ENCODE results near the gene DPP6. TPM values are rescaled to one million over a fixed set of nuclear protein-coding genes. Genes with fewer than 3 reads are reported as not detected.

Gene DPP6
- total and polyA plus RNA-seq, 9 of the 15 experiments (the other 6 are each of a cell fraction or from before 2014, with no cell fraction given) = not detected

DNA sequence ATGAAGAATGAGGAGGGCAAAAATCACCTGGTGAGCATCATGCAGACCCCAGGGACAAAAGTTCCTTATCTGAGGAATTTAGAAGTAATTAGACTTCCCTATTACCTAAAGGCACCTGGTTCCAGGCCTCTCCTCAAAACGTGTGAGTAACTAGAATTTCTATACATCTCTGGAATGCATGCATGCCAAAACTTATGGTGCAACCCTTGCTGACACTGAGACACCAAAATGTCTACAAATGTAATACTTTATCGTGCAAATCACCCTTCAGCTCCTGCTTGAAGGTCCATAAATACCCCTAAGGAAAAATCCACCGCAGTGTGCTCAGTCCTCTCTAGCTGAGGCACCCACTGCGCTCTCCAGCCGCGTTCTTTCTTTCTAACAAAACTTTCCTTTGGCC, 866.5 kb downstream of the DPP6 start:
- Histone ChIP-seq H3K9me1 (ENCODE audit: control insufficient read depth, insufficient read depth, low read length) (no peaks in the 10 kb centered on the region), H3K4me2 (ENCODE audit: insufficient read depth, low read length) (no peak overlapping the region), H3K27me3 (ENCODE audit: control insufficient read depth in 2 of 2, insufficient read depth in 2 of 2, low read length in 2 of 2) (peaks cover 30 to 63% of the 10 kb centered on the region in 2 experiments), H4K20me1 (replicated peaks; ENCODE audit: control insufficient read depth, insufficient read depth, low read length) (no peaks in the 10 kb centered on the region), H3K4me3 (no peak overlapping the region), H2AFZ (ENCODE audit: low read depth, low read length) (no peak overlapping the region), H3K4me1 (replicated peaks in 1 of 2; ENCODE audit: control insufficient read depth in 2 of 2, insufficient read depth in 2 of 2, low read length in 2 of 2) (peaks cover 0 to 14% of the 10 kb centered on the region in 2 experiments; a peak in 2 of 5 replicates), H3K27ac (ENCODE audit: extremely low read depth, low read depth, low read length) (no peak overlapping the region), H3K36me3 (ENCODE audit: control insufficient read depth, insufficient read depth, low read length) (no peaks in the 10 kb centered on the region), H3K9ac (ENCODE audit: insufficient read depth in 1 of 2, low read depth in 2 of 2, low read length in 2 of 2) (no peak overlapping the region), H3K9me3 (replicated peaks; ENCODE audit: control insufficient read depth, insufficient read depth, low read depth, low read length) (no peaks in the 10 kb centered on the region), H3K79me2 (ENCODE audit: control insufficient read depth, insufficient read depth, low read length) (no peaks in the 10 kb centered on the region)
- FAIRE-seq (no peak), ATAC-seq (no peak), DNase-seq (ENCODE audit: extremely low read depth in 1 of 4, low spot score in 3 of 4) (no peak)
- TF ChIP-seq DDX20 (tag; IDR thresholded peaks at IDR 0.05; ENCODE audit: low read depth) = no peak
- TF ChIP-seq, protein P1, sequence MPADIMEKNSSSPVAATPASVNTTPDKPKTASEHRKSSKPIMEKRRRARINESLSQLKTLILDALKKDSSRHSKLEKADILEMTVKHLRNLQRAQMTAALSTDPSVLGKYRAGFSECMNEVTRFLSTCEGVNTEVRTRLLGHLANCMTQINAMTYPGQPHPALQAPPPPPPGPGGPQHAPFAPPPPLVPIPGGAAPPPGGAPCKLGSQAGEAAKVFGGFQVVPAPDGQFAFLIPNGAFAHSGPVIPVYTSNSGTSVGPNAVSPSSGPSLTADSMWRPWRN (IDR thresholded peaks at IDR 0.05; ENCODE audit: low read depth) = no peak
- TF ChIP-seq FOXK2 (conservative IDR thresholded peaks at IDR 0.05 in 1 of 2, IDR thresholded peaks at IDR 0.05 in 1 of 2; ENCODE audit: low read depth in 2 of 2) = no peak
- TF ChIP-seq NCOA2 (IDR thresholded peaks at IDR 0.05; ENCODE audit: partially characterized antibody in 2 of 2) = no peak
- TF ChIP-seq ZNF311 (CRISPR knock-in tag; IDR thresholded peaks at IDR 0.05) = no peak
- no peak for TF ChIP-seq ZNF184 (CRISPR knock-in tag; IDR thresholded peaks at IDR 0.05)
- TF ChIP-seq MECOM (CRISPR knock-in tag; IDR thresholded peaks at IDR 0.05) = no peak
- no peak for TF ChIP-seq NCOA1 (IDR thresholded peaks at IDR 0.05; ENCODE audit: low read depth)
- TF ChIP-seq SPI1 (IDR thresholded peaks at IDR 0.05; ENCODE audit: borderline replicate concordance, low read depth, low read length) = no peak
- no peak for TF ChIP-seq HLTF (IDR thresholded peaks at IDR 0.05)
- no peak for TF ChIP-seq PML (IDR thresholded peaks at IDR 0.05; ENCODE audit: low read length)
- WGBS (ENCODE audit: insufficient coverage, low coverage, missing lambda C conversion rate) = 9% methylated on average over 6 of the region's 6 CpGs
- in situ Hi-C loops (cut with MboI) = no loop called here
- ChIA-PET POLR2A (no interaction called here), CTCF (ENCODE audit: low intra/inter-chr PET ratio) (no interaction called here)
- BruUV-seq (replicated peaks) = no TSS peak
- intact Hi-C loops (cut with micrococcal nuclease) = no loop called here
